ENCODE data around the gene DKKL1.
A peak's percentile ranks its signal among the peaks of the same experiment; 100 is the strongest.

DKKL1 gene

DNA sequence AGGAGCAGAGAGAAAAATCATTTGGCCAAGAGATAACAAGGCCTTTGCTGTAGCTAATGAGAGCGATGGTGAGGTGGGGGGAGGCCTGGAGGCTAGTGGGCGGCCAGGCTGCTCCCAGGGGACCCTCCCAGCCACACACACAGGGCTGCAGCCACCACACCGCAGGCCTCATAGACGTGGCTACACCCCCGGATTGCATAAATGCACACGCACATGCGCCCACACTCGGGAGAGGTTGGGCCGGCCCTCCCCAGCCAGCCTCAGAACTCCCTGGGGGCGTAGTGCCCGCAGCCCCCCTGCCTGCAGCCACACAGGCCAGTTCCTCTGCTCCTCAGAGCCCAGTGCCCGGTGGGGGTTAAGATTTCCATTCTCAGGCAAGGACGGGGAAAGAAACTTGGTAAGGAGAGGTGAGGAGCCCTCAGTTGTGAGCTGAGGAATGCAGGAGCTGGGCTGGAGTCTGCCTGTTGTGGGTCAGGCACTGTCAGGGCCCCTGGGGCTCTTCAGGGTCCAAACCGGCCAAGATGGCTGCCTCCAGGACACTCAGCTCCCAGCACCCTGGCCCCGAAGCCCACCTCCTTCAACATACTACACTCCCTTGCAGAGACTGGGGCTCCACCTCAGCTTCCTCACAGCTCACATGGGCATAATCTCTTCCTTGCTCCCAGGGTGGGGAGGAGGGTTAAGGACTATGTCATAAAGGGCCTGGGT lies 51.6 kb downstream of the DKKL1 start:
- no peak for TF ChIP-seq CTCF (IDR thresholded peaks at IDR 0.05; ENCODE audit: low read depth, low read length)

GRCh38 chr19:49415810-49416200 lies 52.1 kb downstream of the DKKL1 start:
- H3K4me1 ChIP-seq, result peaks cover 23% of the 10 kb centered on the region
- H3K27me3 ChIP-seq, result peaks cover 5% of the 10 kb centered on the region
- H3K4me3 ChIP-seq (ENCODE audit: low read depth, low read length), result no peak overlapping the region
- H3K9me3 ChIP-seq, result no peaks in the 10 kb centered on the region
- DNase-seq, result no peak
- TF ChIP-seq CTCF (IDR thresholded peaks at IDR 0.05; ENCODE audit: low read depth, low read length), result no peak
- no peaks in the 10 kb centered on the region for H3K36me3 ChIP-seq

More for the DNA sequence above, 51.6 kb downstream of the DKKL1 start:
- DNase-seq, result peak; percentile 64
- no peak overlapping the region for H3K4me3 ChIP-seq (ENCODE audit: low read depth, low read length)
- no peaks in the 10 kb centered on the region for H3K36me3 ChIP-seq
- H3K27me3 ChIP-seq, result peaks cover 4% of the 10 kb centered on the region; the same call in 1 of the 2 replicates
- peaks cover 19% of the 10 kb centered on the region for H3K4me1 ChIP-seq
- no peaks in the 10 kb centered on the region for H3K9me3 ChIP-seq

DNA sequence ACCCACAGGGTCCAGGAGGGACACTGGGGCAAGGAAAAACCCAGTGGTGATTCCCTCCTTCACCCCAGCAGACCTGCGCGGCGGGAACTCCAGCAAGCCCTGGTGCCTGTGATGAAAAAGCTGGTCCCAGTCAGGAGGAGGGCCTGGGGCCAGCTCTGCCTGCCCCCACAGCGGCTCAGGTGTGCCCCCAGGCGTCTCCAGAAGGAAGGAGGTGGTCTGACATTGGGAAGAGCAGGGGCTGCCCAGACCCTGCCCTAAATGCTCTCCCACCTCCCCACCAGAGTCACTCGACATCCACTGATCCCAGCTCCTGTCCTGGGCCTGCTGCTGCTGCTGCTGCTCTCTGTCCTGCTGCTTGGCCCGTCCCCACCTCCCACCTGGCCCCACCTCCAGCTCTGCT lies 53.4 kb downstream of the DKKL1 start:
- no peak for DNase-seq
- no peaks in the 10 kb centered on the region for H3K9me3 ChIP-seq
- no peak overlapping the region for H3K4me3 ChIP-seq (ENCODE audit: low read depth, low read length)
- no peak for TF ChIP-seq CTCF (IDR thresholded peaks at IDR 0.05; ENCODE audit: low read depth, low read length)
- H3K36me3 ChIP-seq, result no peaks in the 10 kb centered on the region
- H3K27me3 ChIP-seq, result peaks cover 17% of the 10 kb centered on the region
- peaks cover 30% of the 10 kb centered on the region for H3K4me1 ChIP-seq

DNA sequence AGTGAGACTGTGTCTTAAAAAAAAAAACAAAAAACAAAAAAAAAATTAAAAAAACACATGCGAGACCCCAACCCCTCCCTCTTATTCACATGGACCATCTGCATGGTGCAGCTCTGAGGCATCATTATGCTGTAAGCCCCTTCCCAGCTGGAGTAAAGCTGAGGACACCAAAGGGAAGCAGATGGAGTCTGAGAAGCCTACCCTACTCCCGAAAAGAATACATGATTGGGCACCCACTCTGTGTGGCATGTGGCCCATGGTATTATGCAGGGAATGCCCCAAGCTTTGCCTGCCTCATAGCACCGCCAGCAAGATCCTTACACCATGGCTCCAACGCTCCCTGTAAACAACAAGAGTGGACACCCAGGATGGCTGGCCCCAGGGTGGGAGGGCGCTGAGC lies 54.8 kb downstream of the DKKL1 start:
- Histone ChIP-seq H3K36me3 (no peaks in the 10 kb centered on the region), H3K9me3 (no peaks in the 10 kb centered on the region), H3K4me3 (ENCODE audit: low read depth, low read length) (no peak overlapping the region), H3K27me3 (peaks cover 31% of the 10 kb centered on the region), H3K4me1 (peaks cover 25% of the 10 kb centered on the region)
- DNase-seq, result no peak
- TF ChIP-seq CTCF (IDR thresholded peaks at IDR 0.05; ENCODE audit: low read depth, low read length), result no peak

DNA sequence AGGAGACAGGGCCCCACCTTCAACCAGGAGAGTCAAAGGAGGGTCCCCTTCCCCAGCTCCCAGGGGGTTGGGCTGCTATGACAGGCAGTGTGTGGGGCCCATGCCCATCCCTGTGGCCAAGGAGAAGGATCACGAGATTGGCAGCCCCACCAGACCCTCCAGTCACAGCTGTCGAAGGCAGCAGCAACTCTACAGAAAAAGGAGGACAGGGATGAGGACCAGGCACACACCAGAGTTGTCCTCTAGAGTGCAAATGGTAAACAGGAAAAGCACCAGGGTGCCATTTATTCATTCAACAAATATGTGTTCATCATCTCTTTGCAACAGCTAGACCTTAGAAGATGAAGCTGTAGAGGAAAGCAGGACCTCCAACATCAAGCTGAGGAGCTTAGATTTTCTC lies 55.5 kb downstream of the DKKL1 start:
- H3K27me3 ChIP-seq, result peaks cover 38% of the 10 kb centered on the region
- no peak for DNase-seq
- H3K4me1 ChIP-seq, result peaks cover 21% of the 10 kb centered on the region
- no peaks in the 10 kb centered on the region for H3K36me3 ChIP-seq
- no peak for TF ChIP-seq CTCF (IDR thresholded peaks at IDR 0.05; ENCODE audit: low read depth, low read length)
- no peak overlapping the region for H3K4me3 ChIP-seq (ENCODE audit: low read depth, low read length)
- H3K9me3 ChIP-seq, result no peaks in the 10 kb centered on the region

GRCh38 chr19:49420227-49420626 lies 56.5 kb downstream of the DKKL1 start:
- TF ChIP-seq CTCF (IDR thresholded peaks at IDR 0.05; ENCODE audit: low read depth, low read length), result no peak
- peaks cover 14% of the 10 kb centered on the region for H3K4me1 ChIP-seq

More at GRCh38 chr19:49420227-49420626, 56.5 kb downstream of the DKKL1 start:
- Histone ChIP-seq H3K27me3 (peaks cover 48% of the 10 kb centered on the region), H3K9me3 (no peaks in the 10 kb centered on the region), H3K4me3 (ENCODE audit: low read depth, low read length) (no peak overlapping the region), H3K36me3 (no peaks in the 10 kb centered on the region)
- DNase-seq, result no peak

Data from BE2C (cell line).